Aorta (tissue), 5 donors: ENCODE measurements around the gene FAM53A. TPM values are rescaled to one million over a fixed set of nuclear protein-coding genes. Genes with fewer than 3 reads are reported as not detected.

Experiments
- ATAC-seq: fragments of 200-7000 bp; cut with Tn5 transposase; one replicate; pipeline ENCODE4 v1.9.1; 2022; ENCODE audit warnings: moderate library complexity; ENCODE audit not compliant: low FRiP score
- DNase-seq, 2 donors: peaks; one replicate each; pipeline ENCODE4 v3.0.0-alpha.2; 2020
- H3K27ac ChIP-seq, 2 donors: one replicate each; pipeline ENCODE4 v1.5.1; 2013; ENCODE audit warnings: low read length in 2 of 2, mild to moderate bottlenecking in 2 of 2, moderate library complexity in 2 of 2, control low read depth in 1 of 2, inconsistent platforms in 1 of 2, low read depth in 1 of 2
- H3K27me3 ChIP-seq, 2 donors: one replicate each; pipeline ENCODE4 v1.6.1; 2013; ENCODE audit warnings: control low read depth in 1 of 2, low read length in 1 of 2, mild to moderate bottlenecking in 1 of 2, moderate library complexity in 1 of 2; ENCODE audit not compliant: insufficient read depth in 2 of 2, control insufficient read depth in 1 of 2
- H3K36me3 ChIP-seq, 2 donors: one replicate each; pipeline ENCODE4 v1.6.1; 2013; ENCODE audit warnings: control low read depth in 1 of 2, low read length in 1 of 2, mild to moderate bottlenecking in 1 of 2; ENCODE audit not compliant: insufficient read depth in 2 of 2, control insufficient read depth in 1 of 2
- H3K4me1 ChIP-seq, 2 donors: one replicate each; pipeline ENCODE4 v1.6.1; 2013; ENCODE audit warnings: low read length in 2 of 2, control low read depth in 1 of 2, mild to moderate bottlenecking in 1 of 2, moderate library complexity in 1 of 2; ENCODE audit not compliant: insufficient read depth in 2 of 2, control insufficient read depth in 1 of 2
- H3K4me3 ChIP-seq, 2 donors: one replicate each; pipeline ENCODE4 v1.5.1; 2013; ENCODE audit warnings: low read length in 2 of 2, control low read depth in 1 of 2, mild to moderate bottlenecking in 1 of 2
- H3K9me3 ChIP-seq: one replicate; pipeline ENCODE4 v1.6.1; 2013; ENCODE audit warnings: mild to moderate bottlenecking, low read length; ENCODE audit not compliant: control insufficient read depth
- WGBS, 2 donors: extraction: QIAGEN DNeasy Blood & Tissue Kit; methylation state at CpG; one replicate each; pipeline ENCODE4 v1.1.7; 2013; 5-methylcytosine and 5-hydroxymethylcytosine counted together
- intact Hi-C, 2 donors: fragments of 100-400 bp; cut with DNase I; formaldehyde crosslinking; loops; one replicate each; pipeline versions ENCODE4 v1.14.2 to v1.15.0; 2022
- polyA plus RNA-seq, 2 donors: library from polyadenylated mRNA; stranded (reverse); fragments of 200-250 nt; gene quantifications; one replicate each; pipeline ENCODE4 v1.2.3, GENCODE V29; 2013
- total RNA-seq, 2 donors: library from RNA; stranded (reverse); fragmentation: NEBNext Ultra II Directional; extraction: Animal tissue kit (Norgen Biotek cat#: 25700); gene quantifications; one replicate each; pipeline ENCODE4 v1.2.1, GENCODE V29; 2021
- donor health status: healthy with polysubstance abuse.
- donor health status: Bipolar disorder and iron deficiency.
- donor health status: DM: no; HTN: no; CAD: no.
- donor health status: DM: no; HTN: no; CAD: no.
- donor health status: DM: yes; HTN: yes; CAD: no.

FAM53A gene
- total and polyA plus RNA-seq, 4 donors = 0.77 to 1.9 (median 1.5) TPM; not detected in 1

GRCh38 chr4:1636490-1637211, 47.5 kb downstream of the FAM53A start:
- WGBS, 2 donors = 85 to 87% methylated on average over 30 of the region's 30 CpGs
- Histone ChIP-seq H3K4me3 (no peak overlapping the region), H3K9me3 (no peaks in the 10 kb centered on the region), H3K4me1 (no peaks in the 10 kb centered on the region), H3K36me3 (no peaks in the 10 kb centered on the region), H3K27me3 (no peaks in the 10 kb centered on the region), H3K27ac (no peak overlapping the region)
- no peak for ATAC-seq
- no peak for DNase-seq
- intact Hi-C loops = no loop called here

- ATAC-seq = no peak
- Histone ChIP-seq H3K9me3 (no peaks in the 10 kb centered on the region), H3K4me3 (no peak overlapping the region), H3K27me3 (no peaks in the 10 kb centered on the region), H3K4me1 (no peaks in the 10 kb centered on the region), H3K36me3 (no peaks in the 10 kb centered on the region), H3K27ac (no peak overlapping the region)
- intact Hi-C loops = no loop called here
- DNase-seq = no peak
- WGBS, 2 donors = 89 to 92% methylated on average over 7 of the region's 7 CpGs
Measured at GRCh38 chr4:1635464-1635863, 48.6 kb downstream of the FAM53A start.

GRCh38 chr4:1633993-1634392, 50.1 kb downstream of the FAM53A start:
- no peak overlapping the region for H3K27ac ChIP-seq
- DNase-seq = no peak
- no peak for ATAC-seq
- H3K9me3 ChIP-seq = no peaks in the 10 kb centered on the region
- WGBS, 2 donors = 58 to 62% methylated on average over 7 of the region's 7 CpGs
- no peaks in the 10 kb centered on the region for H3K36me3 ChIP-seq
- H3K27me3 ChIP-seq = no peaks in the 10 kb centered on the region
- intact Hi-C loops = loop anchor here in 1 of 2 donors (5.0 kb wide), 1 partner anchor 277 kb away; no protein-coding TSS in a partner anchor
- no peak overlapping the region for H3K4me3 ChIP-seq
- H3K4me1 ChIP-seq = no peaks in the 10 kb centered on the region

- Histone ChIP-seq H3K27me3 (no peaks in the 10 kb centered on the region), H3K9me3 (no peaks in the 10 kb centered on the region), H3K36me3 (no peaks in the 10 kb centered on the region), H3K27ac (no peak overlapping the region), H3K4me3 (no peak overlapping the region), H3K4me1 (no peaks in the 10 kb centered on the region)
- WGBS, 2 donors = 76 to 77% methylated on average over 32 of the region's 32 CpGs
- DNase-seq = no peak
- intact Hi-C loops = loop anchor here in 1 of 2 donors (5.0 kb wide), 1 partner anchor 275 kb away; no protein-coding TSS in a partner anchor
- ATAC-seq = no peak
Measured at GRCh38 chr4:1632109-1633104, 51.7 kb downstream of the FAM53A start.

GRCh38 chr4:1631136-1631535, 53.0 kb downstream of the FAM53A start:
- H3K36me3 ChIP-seq = no peaks in the 10 kb centered on the region
- H3K4me1 ChIP-seq = no peaks in the 10 kb centered on the region
- H3K4me3 ChIP-seq = no peak overlapping the region
- intact Hi-C loops = loop anchor here in 1 of 2 donors (5.0 kb wide), 1 partner anchor 274 kb away; no protein-coding TSS in a partner anchor
- ATAC-seq = no peak
- H3K27me3 ChIP-seq = no peaks in the 10 kb centered on the region
- no peak for DNase-seq
- H3K27ac ChIP-seq = no peak overlapping the region
- WGBS, 2 donors = 86 to 88% methylated on average over 9 of the region's 9 CpGs
- H3K9me3 ChIP-seq = no peaks in the 10 kb centered on the region

GRCh38 chr4:1630266-1630665, 53.8 kb downstream of the FAM53A start:
- DNase-seq = no peak
- intact Hi-C loops = loop anchor here in 1 of 2 donors (5.0 kb wide), 1 partner anchor 273 kb away; no protein-coding TSS in a partner anchor
- Histone ChIP-seq H3K4me1 (no peaks in the 10 kb centered on the region), H3K36me3 (no peaks in the 10 kb centered on the region), H3K27ac (no peak overlapping the region), H3K9me3 (no peaks in the 10 kb centered on the region), H3K27me3 (no peaks in the 10 kb centered on the region), H3K4me3 (no peak overlapping the region)
- 94 to 96% methylated on average over 19 of the region's 19 CpGs for WGBS, 2 donors
- no peak for ATAC-seq

GRCh38 chr4:1629699-1630083, 54.4 kb downstream of the FAM53A start:
- DNase-seq (no peak), ATAC-seq (no peak)
- H3K4me1 ChIP-seq = no peaks in the 10 kb centered on the region
- H3K4me3 ChIP-seq = no peak overlapping the region
- H3K9me3 ChIP-seq = no peaks in the 10 kb centered on the region
- 86 to 90% methylated on average over 10 of the region's 10 CpGs for WGBS, 2 donors
- no peak overlapping the region for H3K27ac ChIP-seq
- intact Hi-C loops = loop anchor here (1.0 to 5.0 kb wide), 2 partner anchors 272 to 274 kb away; no protein-coding TSS in a partner anchor
- no peaks in the 10 kb centered on the region for H3K27me3 ChIP-seq
- H3K36me3 ChIP-seq = no peaks in the 10 kb centered on the region

GRCh38 chr4:1628892-1629698, 55.0 kb downstream of the FAM53A start:
- no peaks in the 10 kb centered on the region for H3K36me3 ChIP-seq
- no peaks in the 10 kb centered on the region for H3K9me3 ChIP-seq
- no peaks in the 10 kb centered on the region for H3K4me1 ChIP-seq
- intact Hi-C loops = loop anchor here in 1 of 2 donors (1.0 kb wide), 1 partner anchor 274 kb away; no protein-coding TSS in a partner anchor
- ATAC-seq = peak; percentile 85
- H3K27ac ChIP-seq = no peak overlapping the region
- H3K27me3 ChIP-seq = no peaks in the 10 kb centered on the region
- peak; percentile 74 to 89 for DNase-seq
- WGBS, 2 donors = 41 to 44% methylated on average over 23 to 25 of the region's 25 CpGs
- H3K4me3 ChIP-seq = no peak overlapping the region
